ENCODE results near the gene SCG5.

DNA sequence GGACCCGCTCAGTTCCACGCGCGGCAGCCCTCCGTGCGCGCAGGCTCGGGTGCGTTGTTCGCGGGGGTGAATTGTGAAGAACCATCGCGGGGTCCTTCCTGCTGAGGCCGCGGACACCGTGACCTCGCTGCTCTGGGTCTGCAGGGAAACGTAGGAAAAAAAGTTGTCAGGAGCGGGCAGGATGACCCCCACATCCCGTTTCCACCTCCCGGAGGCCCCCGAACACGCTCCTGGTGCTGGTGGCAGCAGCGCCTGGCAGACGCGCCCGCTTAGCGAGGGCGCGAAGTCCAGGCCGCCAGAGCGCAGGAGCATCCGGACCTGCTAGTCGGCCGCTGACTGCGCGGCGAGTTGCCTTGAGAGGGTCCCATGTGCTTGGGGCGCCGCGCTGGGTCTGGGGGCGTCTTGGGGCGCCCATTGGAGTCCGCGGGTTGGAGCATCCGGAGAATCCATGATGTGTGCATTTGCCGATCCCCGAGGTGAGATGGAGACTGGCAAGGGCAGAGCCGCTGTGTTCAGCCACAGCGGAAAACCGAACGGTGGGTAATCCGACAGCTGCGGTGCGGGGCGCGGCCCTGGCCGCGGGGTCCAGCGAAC, 76.8 kb downstream of the SCG5 start:
- TF ChIP-seq, protein P1, sequence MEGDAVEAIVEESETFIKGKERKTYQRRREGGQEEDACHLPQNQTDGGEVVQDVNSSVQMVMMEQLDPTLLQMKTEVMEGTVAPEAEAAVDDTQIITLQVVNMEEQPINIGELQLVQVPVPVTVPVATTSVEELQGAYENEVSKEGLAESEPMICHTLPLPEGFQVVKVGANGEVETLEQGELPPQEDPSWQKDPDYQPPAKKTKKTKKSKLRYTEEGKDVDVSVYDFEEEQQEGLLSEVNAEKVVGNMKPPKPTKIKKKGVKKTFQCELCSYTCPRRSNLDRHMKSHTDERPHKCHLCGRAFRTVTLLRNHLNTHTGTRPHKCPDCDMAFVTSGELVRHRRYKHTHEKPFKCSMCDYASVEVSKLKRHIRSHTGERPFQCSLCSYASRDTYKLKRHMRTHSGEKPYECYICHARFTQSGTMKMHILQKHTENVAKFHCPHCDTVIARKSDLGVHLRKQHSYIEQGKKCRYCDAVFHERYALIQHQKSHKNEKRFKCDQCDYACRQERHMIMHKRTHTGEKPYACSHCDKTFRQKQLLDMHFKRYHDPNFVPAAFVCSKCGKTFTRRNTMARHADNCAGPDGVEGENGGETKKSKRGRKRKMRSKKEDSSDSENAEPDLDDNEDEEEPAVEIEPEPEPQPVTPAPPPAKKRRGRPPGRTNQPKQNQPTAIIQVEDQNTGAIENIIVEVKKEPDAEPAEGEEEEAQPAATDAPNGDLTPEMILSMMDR (conservative IDR thresholded peaks at IDR 0.05; ENCODE audit: low read depth, low read length) = no peak
- no peak for TF ChIP-seq EZH2phosphoT487 (IDR thresholded peaks at IDR 0.05; ENCODE audit: borderline replicate concordance, low read length)

Measured in PC-3 (cell line).